ENCODE data around the gene EEPD1.

- TF ChIP-seq, protein P1, sequence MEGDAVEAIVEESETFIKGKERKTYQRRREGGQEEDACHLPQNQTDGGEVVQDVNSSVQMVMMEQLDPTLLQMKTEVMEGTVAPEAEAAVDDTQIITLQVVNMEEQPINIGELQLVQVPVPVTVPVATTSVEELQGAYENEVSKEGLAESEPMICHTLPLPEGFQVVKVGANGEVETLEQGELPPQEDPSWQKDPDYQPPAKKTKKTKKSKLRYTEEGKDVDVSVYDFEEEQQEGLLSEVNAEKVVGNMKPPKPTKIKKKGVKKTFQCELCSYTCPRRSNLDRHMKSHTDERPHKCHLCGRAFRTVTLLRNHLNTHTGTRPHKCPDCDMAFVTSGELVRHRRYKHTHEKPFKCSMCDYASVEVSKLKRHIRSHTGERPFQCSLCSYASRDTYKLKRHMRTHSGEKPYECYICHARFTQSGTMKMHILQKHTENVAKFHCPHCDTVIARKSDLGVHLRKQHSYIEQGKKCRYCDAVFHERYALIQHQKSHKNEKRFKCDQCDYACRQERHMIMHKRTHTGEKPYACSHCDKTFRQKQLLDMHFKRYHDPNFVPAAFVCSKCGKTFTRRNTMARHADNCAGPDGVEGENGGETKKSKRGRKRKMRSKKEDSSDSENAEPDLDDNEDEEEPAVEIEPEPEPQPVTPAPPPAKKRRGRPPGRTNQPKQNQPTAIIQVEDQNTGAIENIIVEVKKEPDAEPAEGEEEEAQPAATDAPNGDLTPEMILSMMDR (IDR thresholded peaks at IDR 0.05), result no peak
- TF ChIP-seq POLR2AphosphoS5 (IDR thresholded peaks at IDR 0.05), result no peak
Measured at GRCh38 chr7:36305226-36305625, 152.2 kb downstream of the EEPD1 start.
